NB4 (cell line): ENCODE results near the gene RBFOX1.

Experiments
- CTCF ChIP-seq: IDR thresholded peaks from one replicate; pipeline ENCODE4 v1.5.1; 2012; ENCODE audit warnings: low read depth, low read length
- MYC ChIP-seq: IDR thresholded peaks from 2 replicates; pipeline ENCODE4 v1.6.1; 2011; ENCODE audit warnings: low read depth, low read length
- POLR2A ChIP-seq: IDR thresholded peaks from 2 replicates; pipeline ENCODE4 v1.6.1; 2011; ENCODE audit warnings: mild to moderate bottlenecking; ENCODE audit not compliant: insufficient read length; ENCODE audit errors: extremely low read depth
- TF ChIP-seq, protein P1 (sequence below): IDR thresholded peaks from 2 replicates; pipeline ENCODE4 v1.6.1; 2011; ENCODE audit warnings: low read depth, low read length

- TF ChIP-seq CTCF (no peak), POLR2A (no peak), MYC (no peak)
- TF ChIP-seq, protein P1, sequence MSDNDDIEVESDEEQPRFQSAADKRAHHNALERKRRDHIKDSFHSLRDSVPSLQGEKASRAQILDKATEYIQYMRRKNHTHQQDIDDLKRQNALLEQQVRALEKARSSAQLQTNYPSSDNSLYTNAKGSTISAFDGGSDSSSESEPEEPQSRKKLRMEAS, result no peak
Measured at GRCh38 chr16:7366041-7366440, 33.4 kb downstream of the RBFOX1 start.
